Neural progenitor cell (in vitro differentiated cells): ENCODE results near the gene COL19A1. TPM values are rescaled to one million over a fixed set of nuclear protein-coding genes. Genes with fewer than 3 reads are reported as not detected.

Experiments
- DNase-seq: peaks from one replicate; pipeline ENCODE4 v3.0.0-alpha.2; 2016; ENCODE audit warnings: low spot score
- H2AFZ ChIP-seq: fragments of 200-600 bp; sonication (generic); replicated peaks from 2 replicates; pipeline ENCODE4 v1.6.1; 2016; ENCODE audit warnings: antibody characterized with exemption
- H3F3A ChIP-seq: fragments of 200-600 bp; sonication (generic); 2 replicates; pipeline ENCODE4 v1.6.1; 2016; ENCODE audit warnings: antibody characterized with exemption, low read depth
- H3K27ac ChIP-seq: fragments of 200-600 bp; sonication (generic); 2 replicates; pipeline ENCODE4 v1.5.1; 2016; ENCODE audit warnings: mild to moderate bottlenecking
- H3K27me3 ChIP-seq: fragments of 200-600 bp; sonication (generic); 2 replicates; pipeline ENCODE4 v1.6.1; 2016; ENCODE audit warnings: mild to moderate bottlenecking, moderate library complexity
- H3K36me3 ChIP-seq: fragments of 200-600 bp; sonication (generic); 2 replicates; pipeline ENCODE4 v1.5.1; 2016
- H3K4me1 ChIP-seq: fragments of 200-600 bp; sonication (generic); 2 replicates; pipeline ENCODE4 v1.6.1; 2016; ENCODE audit warnings: mixed run types
- H3K4me2 ChIP-seq: fragments of 200-600 bp; sonication (generic); 2 replicates; pipeline ENCODE4 v1.6.1; 2016
- H3K4me3 ChIP-seq: fragments of 200-600 bp; sonication (generic); 2 replicates; pipeline ENCODE4 v1.5.1; 2016
- H3K79me2 ChIP-seq: fragments of 200-600 bp; sonication (generic); 2 replicates; pipeline ENCODE4 v1.6.1; 2016; ENCODE audit warnings: low read depth
- H3K9ac ChIP-seq: fragments of 200-600 bp; sonication (generic); 2 replicates; pipeline ENCODE4 v1.6.1; 2016
- H3K9me3 ChIP-seq: fragments of 200-600 bp; sonication (generic); 2 replicates; pipeline ENCODE4 v1.5.1; 2016; ENCODE audit warnings: low read depth
- H4K20me1 ChIP-seq: fragments of 200-600 bp; sonication (generic); 2 replicates; pipeline ENCODE4 v1.6.1; 2016; ENCODE audit warnings: low read depth
- H3K27ac Mint-ChIP-seq: 3 replicates; pipeline ENCODE4 v1.8.0; 2021; ENCODE audit warnings: mixed read lengths
- H3K27me3 Mint-ChIP-seq: 2 replicates; pipeline ENCODE4 v1.8.0; 2022; ENCODE audit warnings: low read depth, mild to moderate bottlenecking, inconsistent platforms, moderate library complexity, mixed read lengths; ENCODE audit not compliant: insufficient read depth
- H3K36me3 Mint-ChIP-seq: 3 replicates; pipeline ENCODE4 v1.8.0; 2021; ENCODE audit warnings: mixed read lengths
- H3K4me1 Mint-ChIP-seq: 3 replicates; pipeline ENCODE4 v1.8.0; 2021; ENCODE audit warnings: mixed read lengths
- H3K4me3 Mint-ChIP-seq: 3 replicates; pipeline ENCODE4 v1.8.0; 2021; ENCODE audit warnings: mild to moderate bottlenecking, moderate library complexity, mixed read lengths
- H3K9me3 Mint-ChIP-seq: 3 replicates; pipeline ENCODE4 v1.8.0; 2020; ENCODE audit warnings: mixed read lengths
- CTCF ChIP-seq: fragments of 200-600 bp; sonication (generic); IDR thresholded peaks from 2 replicates; pipeline ENCODE4 v1.5.1; 2017; ENCODE audit warnings: antibody characterized with exemption, mild to moderate bottlenecking
- EZH2 ChIP-seq: fragments of 200-600 bp; sonication (generic); IDR thresholded peaks from 2 replicates; pipeline ENCODE4 v1.6.1; 2017; ENCODE audit warnings: antibody characterized with exemption, mild to moderate bottlenecking, moderate library complexity
- EZH2phosphoT487 ChIP-seq: fragments of 200-600 bp; sonication (generic); IDR thresholded peaks from 2 replicates; pipeline ENCODE4 v1.6.1; 2017; ENCODE audit warnings: antibody characterized with exemption
- total RNA-seq: library from RNA; depleted of rRNA; stranded (reverse); fragments of >200 nt; gene quantifications from 2 replicates; pipeline ENCODE4 v1.2.3, GENCODE V29; 2015; ENCODE audit warnings: low replicate concordance

COL19A1 gene
- total RNA-seq, 1 donor from 2014 or later: not detected

- Histone ChIP-seq H3K4me3 (no peak overlapping the region), H3K4me1 (peaks cover 13% of the 10 kb centered on the region), H2AFZ (no peak overlapping the region), H3F3A (peaks cover 16% of the 10 kb centered on the region), H3K9ac (no peak overlapping the region), H3K9me3 (no peaks in the 10 kb centered on the region), H3K36me3 (no peaks in the 10 kb centered on the region), H3K79me2 (no peaks in the 10 kb centered on the region), H3K27me3 (peaks cover 9% of the 10 kb centered on the region), H4K20me1 (peaks cover 8% of the 10 kb centered on the region), H3K4me2 (peak overlapping the region; percentile 17), H3K27ac (no peak overlapping the region)
- Mint-ChIP-seq H3K4me3 (no peak overlapping the region), H3K36me3 (no peaks in the 10 kb centered on the region), H3K9me3 (no peaks in the 10 kb centered on the region), H3K4me1 (no peaks in the 10 kb centered on the region), H3K27me3 (no peaks in the 10 kb centered on the region), H3K27ac (no peak overlapping the region)
- TF ChIP-seq CTCF: peak; percentile 53
- peak; percentile 71 for TF ChIP-seq EZH2phosphoT487
- TF ChIP-seq EZH2: no peak
- DNase-seq: peak; percentile 87
Measured at GRCh38 chr6:69914015-69914485, 47.7 kb downstream of the COL19A1 start.

GRCh38 chr6:69915346-69915745 is 49.0 kb downstream of the COL19A1 start:
- peaks cover 13% of the 10 kb centered on the region for H3K4me1 ChIP-seq
- Mint-ChIP-seq H3K27me3 (no peaks in the 10 kb centered on the region), H3K36me3 (no peaks in the 10 kb centered on the region), H3K9me3 (no peaks in the 10 kb centered on the region), H3K4me1 (no peaks in the 10 kb centered on the region), H3K4me3 (no peak overlapping the region), H3K27ac (no peak overlapping the region)
- DNase-seq: peak; percentile 8
- no peaks in the 10 kb centered on the region for H3K9me3 ChIP-seq
- H3K9ac ChIP-seq: no peak overlapping the region
- H3K27ac ChIP-seq: no peak overlapping the region
- no peak overlapping the region for H3K4me3 ChIP-seq
- H3K36me3 ChIP-seq: no peaks in the 10 kb centered on the region
- peaks cover 18% of the 10 kb centered on the region for H3F3A ChIP-seq
- no peak overlapping the region for H3K4me2 ChIP-seq
- no peaks in the 10 kb centered on the region for H3K79me2 ChIP-seq
- H4K20me1 ChIP-seq: peaks cover 8% of the 10 kb centered on the region
- TF ChIP-seq CTCF: no peak
- no peak for TF ChIP-seq EZH2phosphoT487
- no peak for TF ChIP-seq EZH2
- H2AFZ ChIP-seq: no peak overlapping the region
- H3K27me3 ChIP-seq: peaks cover 9% of the 10 kb centered on the region

- H3K4me1 ChIP-seq: peaks cover 13% of the 10 kb centered on the region
- no peaks in the 10 kb centered on the region for H3K9me3 ChIP-seq
- no peak overlapping the region for H3K9ac ChIP-seq
- no peak for DNase-seq
- H3K79me2 ChIP-seq: no peaks in the 10 kb centered on the region
- no peak overlapping the region for H3K4me3 ChIP-seq
- H3K36me3 ChIP-seq: no peaks in the 10 kb centered on the region
- Mint-ChIP-seq H3K27ac (no peak overlapping the region), H3K9me3 (no peaks in the 10 kb centered on the region), H3K27me3 (no peaks in the 10 kb centered on the region), H3K4me1 (no peaks in the 10 kb centered on the region), H3K36me3 (no peaks in the 10 kb centered on the region), H3K4me3 (no peak overlapping the region)
- peaks cover 8% of the 10 kb centered on the region for H4K20me1 ChIP-seq
- no peaks in the 10 kb centered on the region for H3K27me3 ChIP-seq
- H3K27ac ChIP-seq: no peak overlapping the region
- H2AFZ ChIP-seq: no peak overlapping the region
- H3F3A ChIP-seq: peaks cover 36% of the 10 kb centered on the region
- H3K4me2 ChIP-seq: no peak overlapping the region
- TF ChIP-seq EZH2phosphoT487: no peak
- no peak for TF ChIP-seq EZH2
- TF ChIP-seq CTCF: no peak
Measured at GRCh38 chr6:69917834-69918233, 51.5 kb downstream of the COL19A1 start.
